ENCODE measurements around the gene RIPOR1.
"Not testable (repeated sequence)": the region's sequence is repeated elsewhere in the genome, so short reads cannot be mapped to it uniquely, and the experiment has no call there.

Gene RIPOR1

GRCh38 chr16:67517661-67518423 is 10.8 kb upstream of the RIPOR1 start:
- DNase-seq = no peak

GRCh38 chr16:67518676-67519075 is 10.0 kb upstream of the RIPOR1 start:
- DNase-seq = no peak

GRCh38 chr16:67519242-67519641 is 9.4 kb upstream of the RIPOR1 start:
- no peak for DNase-seq

- DNase-seq = peak; percentile 99
Measured at GRCh38 chr16:67521095-67521804, 7.4 kb upstream of the RIPOR1 start.

- DNase-seq = no peak
Measured at GRCh38 chr16:67525176-67525860, 3.3 kb upstream of the RIPOR1 start.

GRCh38 chr16:67526149-67526791 is 2.4 kb upstream of the RIPOR1 start:
- no peak for DNase-seq

- DNase-seq = peak; percentile 72
Measured at GRCh38 chr16:67528870-67529581, 397 bp downstream of the RIPOR1 start.

- no peak for DNase-seq
Measured at GRCh38 chr16:67529582-67530012, 968 bp downstream of the RIPOR1 start.

- peak; percentile 64 for DNase-seq
Measured at GRCh38 chr16:67530013-67530939, 1.6 kb downstream of the RIPOR1 start.

- no peak for DNase-seq
Measured at GRCh38 chr16:67531247-67531646, 2.6 kb downstream of the RIPOR1 start.

- no peak for DNase-seq
Measured at GRCh38 chr16:67533024-67533560, 4.5 kb downstream of the RIPOR1 start.

- DNase-seq = not testable (repeated sequence)
Measured at GRCh38 chr16:67533987-67534386, 5.4 kb downstream of the RIPOR1 start.

GRCh38 chr16:67534431-67534830 is 5.8 kb downstream of the RIPOR1 start:
- DNase-seq = no peak

- no peak for DNase-seq
Measured at GRCh38 chr16:67535201-67535600, 6.6 kb downstream of the RIPOR1 start.

GRCh38 chr16:67537270-67537635 is 8.6 kb downstream of the RIPOR1 start:
- DNase-seq = peak; percentile 72

- DNase-seq = peak; percentile 73
Measured at GRCh38 chr16:67537636-67538591, 9.3 kb downstream of the RIPOR1 start.

- DNase-seq = peak; percentile 56
Measured at GRCh38 chr16:67538666-67539101, 10.1 kb downstream of the RIPOR1 start.

- DNase-seq = peak; percentile 55
Measured at GRCh38 chr16:67539271-67539670, 10.6 kb downstream of the RIPOR1 start.

GRCh38 chr16:67539691-67540635 is 11.3 kb downstream of the RIPOR1 start:
- DNase-seq = peak; percentile 52
